Left cardiac atrium (tissue), 4 donors: Measurements from ENCODE around the gene MIB1. TPM values are rescaled to one million over a fixed set of nuclear protein-coding genes. Genes with fewer than 3 reads are reported as not detected.
"Not testable (repeated sequence)": the region's sequence is repeated elsewhere in the genome, so short reads cannot be mapped to it uniquely, and the experiment has no call there.

ENCODE experiments used
- ATAC-seq, 2 donors: fragments of 200-7000 bp; cut with Tn5 transposase; one replicate each; pipeline ENCODE4 v1.9.1; 2020; ENCODE audit warnings: mild to moderate bottlenecking in 2 of 2, moderate library complexity in 2 of 2
- DNase-seq: peaks from one replicate; pipeline ENCODE4 v3.0.0-alpha.2; 2020
- intact Hi-C, 2 donors: fragments of 100-400 bp; cut with DNase I; formaldehyde crosslinking; loops; one replicate each; pipeline versions ENCODE4 v1.14.1 to v1.15.1; 2022 to 2023
- total RNA-seq, 2 donors: library from RNA; stranded (reverse); fragmentation: NEBNext Ultra II Directional; extraction: Animal tissue kit (Norgen Biotek cat#: 25700); gene quantifications; one replicate each; pipeline ENCODE4 v1.2.1, GENCODE V29; 2021
- donor health status: DM: no; HTN: yes; CAD: no.
- donor health status: DM: no; HTN: yes; CAD: no; lungs with severe emphysema.
- donor health status: DM: yes; HTN: yes; CAD: no.
- donor health status: Dilated cardiomyopathy.

Gene MIB1
- total RNA-seq, 2 donors from 2014 or later: 21.0 to 26.6 TPM

GRCh38 chr18:21741562-21742314, 1.1 kb downstream of the MIB1 start:
- ATAC-seq (peak in 1 of 2 donors; percentile 8), DNase-seq (peak; percentile 50)
- intact Hi-C loops: no loop called here

DNA sequence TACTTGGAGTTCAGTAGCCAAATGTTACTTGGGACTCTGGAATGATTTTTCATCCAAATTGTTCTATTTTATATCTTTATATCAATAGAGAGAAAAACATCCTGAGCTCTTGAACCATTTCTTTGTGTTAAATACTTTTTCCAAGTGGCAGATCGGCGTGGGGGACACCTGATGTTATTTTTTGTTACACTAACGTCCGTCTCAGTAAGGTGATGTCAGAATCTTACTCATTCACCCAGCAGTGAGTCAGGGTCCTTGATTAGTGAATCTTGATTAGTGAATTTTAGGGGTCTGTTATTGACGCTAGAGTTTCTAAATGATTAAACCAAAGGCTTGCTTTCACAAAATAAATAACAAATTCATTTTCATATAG, 1.7 kb downstream of the MIB1 start:
- intact Hi-C loops: no loop called here
- no peak for DNase-seq

GRCh38 chr18:21743166-21743832, 2.7 kb downstream of the MIB1 start:
- DNase-seq: no peak
- intact Hi-C loops: no loop called here

More for the DNA sequence above, 1.7 kb downstream of the MIB1 start:
- ATAC-seq: no peak

DNA sequence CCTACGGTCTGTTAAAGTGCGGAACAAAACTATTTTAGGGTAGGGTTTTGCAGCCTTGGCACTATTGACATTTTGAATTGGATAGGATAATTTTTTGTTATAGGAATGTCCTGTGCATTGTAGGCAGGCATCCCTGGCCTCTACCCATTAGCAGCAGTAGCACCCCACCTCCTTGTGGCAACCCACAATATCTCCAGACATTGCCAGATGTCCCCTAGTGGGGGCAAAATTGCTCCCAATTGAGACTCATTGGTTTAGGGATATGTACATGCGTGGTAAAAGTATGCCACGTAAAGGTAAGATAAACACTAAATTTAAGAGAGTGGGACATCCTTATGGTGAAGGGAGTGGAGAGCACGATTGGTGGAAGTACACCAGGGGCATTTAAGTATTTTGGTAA, 4.6 kb downstream of the MIB1 start:
- no peak for DNase-seq
- ATAC-seq: no peak
- intact Hi-C loops: no loop called here

More at GRCh38 chr18:21743166-21743832, 2.7 kb downstream of the MIB1 start:
- ATAC-seq: no peak

- intact Hi-C loops: no loop called here
- DNase-seq (no peak), ATAC-seq (no peak)
Measured at GRCh38 chr18:21747268-21747667, 6.7 kb downstream of the MIB1 start.

GRCh38 chr18:21747764-21748693, 7.4 kb downstream of the MIB1 start:
- DNase-seq (no peak), ATAC-seq (no peak)
- intact Hi-C loops: no loop called here

DNA sequence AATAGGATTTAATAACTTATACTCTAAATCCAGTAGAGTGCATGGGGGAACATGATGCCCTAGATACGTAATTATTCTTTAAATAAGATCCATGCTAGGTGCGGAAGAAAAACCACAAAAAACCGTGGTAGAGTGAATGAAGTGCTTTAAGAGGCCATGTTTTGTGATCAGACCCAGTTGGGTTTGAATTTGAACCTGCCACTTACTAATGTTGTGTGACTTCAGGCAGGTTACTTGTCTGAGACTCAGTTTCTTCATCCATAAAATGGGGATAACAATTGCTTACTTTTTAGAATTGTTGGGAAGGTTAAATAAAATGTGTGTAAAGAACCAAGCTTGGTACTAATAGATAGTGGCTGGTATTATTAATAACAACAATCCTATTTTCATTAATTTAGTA, 17.2 kb downstream of the MIB1 start:
- DNase-seq (no peak), ATAC-seq (no peak)
- intact Hi-C loops: no loop called here

- no peak for DNase-seq
- intact Hi-C loops: no loop called here
- ATAC-seq: no peak
Measured at GRCh38 chr18:21759836-21760235, 19.2 kb downstream of the MIB1 start.

DNA sequence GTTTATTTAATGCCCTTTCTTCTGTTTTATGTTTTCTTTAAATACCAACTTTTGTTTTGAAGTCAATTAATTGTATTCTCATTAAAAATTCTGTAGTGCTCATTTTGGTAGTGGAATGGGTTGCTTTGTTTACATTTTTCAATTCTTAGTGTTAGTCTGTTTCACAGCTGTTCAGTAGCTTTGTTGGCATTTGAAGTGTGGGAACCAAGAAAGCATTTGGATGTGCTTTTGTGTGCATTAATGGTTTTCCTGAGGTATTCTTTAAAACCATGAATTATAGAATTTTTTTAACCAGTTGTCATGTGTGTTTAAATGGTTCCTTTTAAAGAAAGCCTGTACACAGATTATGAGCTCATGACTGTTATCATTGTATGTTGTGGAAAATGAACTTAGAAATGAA, 19.7 kb downstream of the MIB1 start:
- intact Hi-C loops: no loop called here
- no peak for ATAC-seq
- no peak for DNase-seq

- no peak for DNase-seq
- intact Hi-C loops: no loop called here
- ATAC-seq: no peak
Measured at GRCh38 chr18:21761471-21762115, 21.0 kb downstream of the MIB1 start.

DNA sequence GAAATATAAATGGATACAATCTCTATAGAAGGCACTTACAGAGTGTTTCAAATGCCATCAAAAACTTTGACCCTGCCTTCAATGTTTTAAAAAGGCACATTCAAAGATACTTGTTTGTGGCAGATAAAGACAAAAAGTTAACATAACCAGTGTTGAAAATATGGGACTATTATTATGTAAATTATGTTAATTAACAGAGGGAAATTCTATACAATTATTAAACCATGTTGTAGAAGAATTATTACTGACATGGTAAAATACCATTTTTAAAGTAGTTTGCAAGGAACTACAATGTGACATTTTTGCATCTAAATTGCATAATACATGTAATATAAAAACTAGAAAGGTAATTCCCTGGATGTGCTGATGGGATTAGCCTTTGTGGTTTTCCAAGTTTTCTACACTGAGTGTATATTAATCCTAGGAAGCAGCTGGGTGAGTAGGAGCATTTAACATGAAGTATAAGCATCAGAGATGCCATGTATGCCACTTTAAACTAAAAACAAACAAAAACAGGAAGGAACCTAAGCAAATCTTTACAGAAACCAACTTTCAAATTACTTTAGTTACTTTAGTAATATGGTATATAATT, 21.7 kb downstream of the MIB1 start:
- intact Hi-C loops: no loop called here
- DNase-seq (no peak), ATAC-seq (no peak)

GRCh38 chr18:21763846-21764646, 23.5 kb downstream of the MIB1 start:
- no peak for ATAC-seq
- intact Hi-C loops: no loop called here
- no peak for DNase-seq

- ATAC-seq (no peak), DNase-seq (no peak)
- intact Hi-C loops: no loop called here
Measured at GRCh38 chr18:21769206-21769605, 28.6 kb downstream of the MIB1 start.

DNA sequence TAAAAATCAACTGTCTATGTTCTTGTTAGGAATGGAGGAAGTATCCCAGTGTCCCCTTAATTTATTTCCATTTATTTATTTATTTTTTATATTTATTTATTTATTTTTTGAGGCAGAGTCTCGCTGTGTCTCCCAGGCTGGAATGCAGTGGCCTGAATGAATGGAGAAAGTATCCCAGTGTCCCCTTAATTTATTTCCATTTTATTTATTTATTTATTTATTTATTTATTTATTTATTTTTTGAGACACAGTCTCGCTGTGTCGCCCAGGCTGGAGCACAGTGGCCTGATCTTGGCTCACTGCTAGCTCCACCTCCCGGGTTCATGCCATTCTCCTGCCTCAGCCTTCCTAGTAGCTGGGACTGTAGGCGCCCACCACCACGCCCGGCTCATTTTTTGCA, 34.1 kb downstream of the MIB1 start:
- ATAC-seq (no peak), DNase-seq (no peak)
- intact Hi-C loops: no loop called here

DNA sequence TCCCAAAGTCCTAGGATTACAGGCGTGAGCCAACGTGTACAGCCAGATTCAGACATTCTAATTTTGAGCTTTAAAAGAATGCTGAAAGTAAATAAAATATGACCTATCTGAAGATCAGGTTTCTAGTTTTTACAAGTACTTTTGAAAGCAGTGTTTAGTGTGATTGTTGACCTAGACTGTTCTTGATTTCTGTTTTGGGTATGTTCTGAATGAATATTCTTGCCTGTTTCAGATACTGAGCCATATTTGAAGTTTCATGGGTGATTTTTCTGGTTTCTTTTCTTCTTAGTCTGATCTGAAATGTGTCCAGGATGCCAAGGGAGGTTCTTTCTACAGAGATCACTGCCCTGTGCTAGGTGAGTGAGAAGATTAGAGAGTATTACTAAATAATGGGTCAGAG, 37.2 kb downstream of the MIB1 start:
- no peak for ATAC-seq
- DNase-seq: no peak
- intact Hi-C loops: no loop called here

GRCh38 chr18:21786526-21786925, 45.9 kb downstream of the MIB1 start:
- ATAC-seq (no peak), DNase-seq (no peak)
- intact Hi-C loops: no loop called here

DNA sequence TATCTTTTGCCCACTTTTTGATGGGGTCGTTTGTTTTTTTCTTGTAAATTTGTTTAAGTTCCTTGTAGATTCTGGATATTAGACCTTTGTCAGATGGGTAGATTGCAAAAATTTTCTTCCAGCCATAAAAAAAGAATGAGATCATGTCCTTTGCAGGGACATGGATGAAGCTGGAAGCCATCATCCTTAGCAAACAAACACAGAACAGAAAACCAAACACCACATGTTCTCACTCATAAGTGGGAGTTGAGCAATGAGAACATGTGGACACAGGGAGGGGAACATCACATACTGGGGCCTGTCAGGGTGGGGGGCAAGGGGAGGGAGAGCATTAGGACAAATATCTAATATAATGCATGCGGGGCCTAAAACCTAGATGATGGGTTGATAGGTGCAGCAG, 55.5 kb downstream of the MIB1 start:
- ATAC-seq, intact Hi-C loops, DNase-seq: not testable (repeated sequence)

GRCh38 chr18:21798126-21798525, 57.5 kb downstream of the MIB1 start:
- DNase-seq (no peak), ATAC-seq (no peak)
- intact Hi-C loops: no loop called here
